ENCODE results near the gene IL34. TPM values are rescaled to one million over a fixed set of nuclear protein-coding genes. Genes with fewer than 3 reads are reported as not detected.

The IL34 gene
- total RNA-seq, 2 donors from 2014 or later: 2.9 to 16.6 TPM

GRCh38 chr16:70687102-70687511 is 40.7 kb downstream of the IL34 start:
- TF ChIP-seq CTCF (IDR thresholded peaks at IDR 0.05): no peak
- Histone ChIP-seq H3K9me3 (no peaks in the 10 kb centered on the region), H3K4me1 (replicated peaks) (peaks cover 38% of the 10 kb centered on the region), H3K36me3 (no peaks in the 10 kb centered on the region), H3K27me3 (replicated peaks; ENCODE audit: insufficient read depth) (no peaks in the 10 kb centered on the region), H3K4me3 (no peak overlapping the region), H3K27ac (peak overlapping the region; percentile 82 to 92)
- intact Hi-C loops (cut with DNase I): no loop called here
- WGBS: 50% methylated on average over 1 of the region's 5 CpGs
- no peak for DNase-seq (ENCODE audit: low spot score)

GRCh38 chr16:70687671-70688245 is 41.4 kb downstream of the IL34 start:
- no peak for DNase-seq (ENCODE audit: low spot score)
- TF ChIP-seq POLR2AphosphoS5 (IDR thresholded peaks at IDR 0.05) (no peak), POLR2A (IDR thresholded peaks at IDR 0.05) (no peak), CTCF (IDR thresholded peaks at IDR 0.05) (no peak)
- Histone ChIP-seq H3K27me3 (replicated peaks; ENCODE audit: insufficient read depth) (no peaks in the 10 kb centered on the region), H3K4me1 (replicated peaks) (peaks cover 33% of the 10 kb centered on the region), H3K27ac (peak overlapping the region; percentile 82 to 92), H3K9me3 (no peaks in the 10 kb centered on the region), H3K4me3 (no peak overlapping the region), H3K36me3 (no peaks in the 10 kb centered on the region)
- intact Hi-C loops (cut with DNase I): no loop called here
- WGBS: 73% methylated on average over 15 of the region's 18 CpGs

- intact Hi-C loops (cut with DNase I): no loop called here
- H3K9me3 ChIP-seq: no peaks in the 10 kb centered on the region
- TF ChIP-seq CTCF (IDR thresholded peaks at IDR 0.05) (no peak), POLR2A (IDR thresholded peaks at IDR 0.05) (no peak), POLR2AphosphoS5 (IDR thresholded peaks at IDR 0.05) (peak; percentile 63)
- 13% methylated on average over 6 of the region's 8 CpGs for WGBS
- H3K27ac ChIP-seq: peak overlapping the region; percentile 82 to 92
- peaks cover 28% of the 10 kb centered on the region for H3K4me1 ChIP-seq (replicated peaks)
- H3K36me3 ChIP-seq: no peaks in the 10 kb centered on the region
- peak; percentile 63 for DNase-seq (ENCODE audit: low spot score)
- no peak overlapping the region for H3K4me3 ChIP-seq
- no peaks in the 10 kb centered on the region for H3K27me3 ChIP-seq (replicated peaks; ENCODE audit: insufficient read depth)
Measured at GRCh38 chr16:70688246-70688742, 41.9 kb downstream of the IL34 start.

GRCh38 chr16:70689035-70689969 is 42.9 kb downstream of the IL34 start:
- no peak for TF ChIP-seq CTCF (IDR thresholded peaks at IDR 0.05)
- no peak for TF ChIP-seq POLR2A (IDR thresholded peaks at IDR 0.05)
- peak; percentile 55 for TF ChIP-seq POLR2AphosphoS5 (IDR thresholded peaks at IDR 0.05)

More at GRCh38 chr16:70689035-70689969, 42.9 kb downstream of the IL34 start:
- no peaks in the 10 kb centered on the region for H3K36me3 ChIP-seq
- peak; percentile 72 for DNase-seq (ENCODE audit: low spot score)
- intact Hi-C loops (cut with DNase I): no loop called here
- H3K4me1 ChIP-seq (replicated peaks): peaks cover 24% of the 10 kb centered on the region
- no peaks in the 10 kb centered on the region for H3K27me3 ChIP-seq (replicated peaks; ENCODE audit: insufficient read depth)
- peak overlapping the region; percentile 82 to 92 for H3K27ac ChIP-seq
- WGBS: 68% methylated on average over 21 of the region's 22 CpGs
- no peaks in the 10 kb centered on the region for H3K9me3 ChIP-seq
- H3K4me3 ChIP-seq: no peak overlapping the region

Data from prostate gland (tissue), 2 donors.